Endothelial cell of umbilical vein (primary cell): ENCODE results near the gene NTRK2.

Experiments
- CTCF ChIP-seq, 2 donors: IDR thresholded peaks; 1 replicate in 1 of 2; 2 replicates in 1 of 2; pipeline ENCODE4 v1.5.1; 2011; ENCODE audit warnings: low read length in 2 of 2, mild to moderate bottlenecking in 2 of 2, moderate library complexity in 2 of 2, control low read depth in 1 of 2, inconsistent platforms in 1 of 2, low read depth in 1 of 2; ENCODE audit not compliant: insufficient read depth in 1 of 2; ENCODE audit errors: extremely low read depth in 1 of 2
- EZH2 ChIP-seq: IDR thresholded peaks from 2 replicates; pipeline ENCODE4 v1.6.1; 2012; ENCODE audit warnings: borderline replicate concordance, low read depth, mild to moderate bottlenecking, moderate library complexity, low read length, inconsistent platforms; ENCODE audit not compliant: severe bottlenecking
- FOS ChIP-seq: IDR thresholded peaks from 2 replicates; pipeline ENCODE4 v1.6.1; 2011; ENCODE audit warnings: mild to moderate bottlenecking, low read length, moderate library complexity, borderline replicate concordance; ENCODE audit not compliant: insufficient read depth
- JUN ChIP-seq: IDR thresholded peaks from 2 replicates; pipeline ENCODE4 v1.6.1; 2011; ENCODE audit warnings: borderline replicate concordance, low read depth; ENCODE audit not compliant: insufficient read length, insufficient read depth
- MYC ChIP-seq: IDR thresholded peaks from one replicate; pipeline ENCODE4 v1.6.1; 2011; ENCODE audit warnings: mild to moderate bottlenecking, low read depth, low read length
- POLR2A ChIP-seq: IDR thresholded peaks from 2 replicates; pipeline ENCODE4 v1.6.1; 2012; ENCODE audit warnings: low read depth, mild to moderate bottlenecking, control low read depth, low read length
- POLR2AphosphoS5 ChIP-seq: IDR thresholded peaks from 2 replicates; pipeline ENCODE4 v1.6.1; 2012; ENCODE audit warnings: low read depth, mild to moderate bottlenecking, control low read depth, low read length, moderate library complexity; ENCODE audit not compliant: insufficient read depth
- TF ChIP-seq, protein P1 (sequence below): IDR thresholded peaks from 2 replicates; pipeline ENCODE4 v1.6.1; 2011; ENCODE audit not compliant: insufficient read depth, insufficient read length

DNA sequence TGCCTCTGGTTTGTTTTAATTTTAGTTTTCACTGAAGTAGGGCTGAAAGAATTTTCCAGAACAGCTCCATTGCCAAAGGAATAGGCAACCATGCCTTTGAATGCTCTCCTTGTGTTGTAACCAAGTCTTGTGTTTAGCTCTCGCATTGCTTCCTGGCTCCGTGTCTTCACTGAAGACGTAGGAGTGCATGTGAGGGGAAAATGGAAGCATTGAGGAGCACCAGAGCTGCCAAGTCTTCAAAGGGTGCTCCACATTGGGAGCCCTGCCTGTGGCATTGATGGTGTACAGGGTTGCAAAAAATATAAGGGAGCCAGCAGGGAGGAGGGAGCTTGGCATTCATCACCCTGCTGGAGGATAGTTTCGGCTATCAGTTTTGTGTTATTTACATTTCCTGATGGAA lies 86.6 kb downstream of the NTRK2 start:
- no peak for TF ChIP-seq CTCF (IDR thresholded peaks at IDR 0.05; ENCODE audit: extremely low read depth in 1 of 2, insufficient read depth in 1 of 2, low read depth in 1 of 2, low read length in 2 of 2)
- no peak for TF ChIP-seq EZH2
- no peak for TF ChIP-seq POLR2AphosphoS5
- no peak for TF ChIP-seq JUN
- TF ChIP-seq, protein P1, sequence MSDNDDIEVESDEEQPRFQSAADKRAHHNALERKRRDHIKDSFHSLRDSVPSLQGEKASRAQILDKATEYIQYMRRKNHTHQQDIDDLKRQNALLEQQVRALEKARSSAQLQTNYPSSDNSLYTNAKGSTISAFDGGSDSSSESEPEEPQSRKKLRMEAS, result no peak
- TF ChIP-seq POLR2A, result no peak
- TF ChIP-seq MYC, result no peak
- TF ChIP-seq FOS, result no peak
